NCI-H2029 (cell line): ENCODE measurements around the gene SMCP.

Experiments used
- DNase-seq: peaks from one replicate; lab custom pipeline; 2025; lab: John Stamatoyannopoulos, UW

Gene SMCP, protein sequence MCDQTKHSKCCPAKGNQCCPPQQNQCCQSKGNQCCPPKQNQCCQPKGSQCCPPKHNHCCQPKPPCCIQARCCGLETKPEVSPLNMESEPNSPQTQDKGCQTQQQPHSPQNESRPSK

DNA sequence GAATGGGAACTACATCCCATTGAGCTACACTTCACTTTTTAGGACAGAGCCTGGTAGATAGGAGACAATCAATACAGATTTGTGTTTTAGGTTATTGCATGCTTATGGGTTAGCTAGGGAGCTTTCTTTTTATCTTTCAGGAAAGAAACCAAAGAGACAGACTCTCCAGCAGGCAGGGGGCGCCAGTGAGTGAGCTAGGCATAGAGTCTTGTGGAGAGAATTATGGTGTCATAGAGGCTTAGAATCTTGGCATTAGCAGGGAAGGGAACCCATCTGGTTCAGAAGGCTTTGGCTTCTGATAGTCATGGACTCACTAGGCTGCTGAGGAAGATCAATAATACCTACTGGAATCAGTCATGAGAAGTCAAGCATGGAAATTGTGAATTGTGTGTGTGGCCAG, at the start of gene SMCP:
SMCP (plus strand) TSS at position 281 of the 400 bp plus-strand sequence. CDS start 6,101 bp downstream, outside the sequence.
- no peak for DNase-seq

DNA sequence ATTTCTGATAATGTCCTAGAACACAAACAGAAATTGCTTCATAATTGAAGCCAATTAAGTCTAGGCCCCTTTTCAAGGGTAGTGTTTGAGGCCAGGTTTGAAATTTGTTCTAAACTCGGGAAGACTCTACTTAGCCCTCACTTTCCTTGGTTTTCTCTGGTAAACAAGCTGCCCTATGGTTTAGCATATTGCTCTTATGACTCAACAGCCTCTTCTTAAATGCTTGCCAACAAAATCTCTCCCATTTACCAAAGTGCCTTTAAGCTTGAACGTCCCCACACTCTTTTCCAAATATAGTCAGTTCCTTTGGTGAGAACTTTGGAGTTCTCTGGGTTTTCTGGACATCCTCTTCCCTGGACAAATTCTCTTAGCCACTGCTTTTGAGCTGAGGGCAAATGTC, 41.3 kb upstream of the SMCP start:
- no peak for DNase-seq

DNA sequence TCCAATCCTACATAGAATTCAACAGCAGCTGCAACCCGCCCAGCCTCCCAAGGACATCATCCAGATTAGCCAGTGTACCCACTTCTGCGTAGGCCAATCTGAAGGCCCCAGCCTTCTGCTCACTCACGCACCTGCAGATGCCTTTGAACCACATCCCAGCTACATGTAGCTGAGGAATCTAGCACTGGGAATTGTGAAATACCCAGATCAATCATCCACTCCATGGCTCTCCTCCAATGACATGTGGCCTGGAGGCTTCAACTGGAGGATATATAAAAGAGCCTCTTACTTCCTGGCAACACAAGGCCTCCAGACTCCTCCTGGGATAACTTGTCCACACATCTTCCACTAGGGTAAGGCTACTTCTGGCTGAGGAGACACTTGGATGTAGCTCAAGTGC, 35.6 kb upstream of the SMCP start, which contains the start of gene LCE6A:
LCE6A (plus strand) TSS at position 301 of the 400 bp plus-strand sequence. CDS start 665 bp downstream, outside the sequence.
- no peak for DNase-seq

DNA sequence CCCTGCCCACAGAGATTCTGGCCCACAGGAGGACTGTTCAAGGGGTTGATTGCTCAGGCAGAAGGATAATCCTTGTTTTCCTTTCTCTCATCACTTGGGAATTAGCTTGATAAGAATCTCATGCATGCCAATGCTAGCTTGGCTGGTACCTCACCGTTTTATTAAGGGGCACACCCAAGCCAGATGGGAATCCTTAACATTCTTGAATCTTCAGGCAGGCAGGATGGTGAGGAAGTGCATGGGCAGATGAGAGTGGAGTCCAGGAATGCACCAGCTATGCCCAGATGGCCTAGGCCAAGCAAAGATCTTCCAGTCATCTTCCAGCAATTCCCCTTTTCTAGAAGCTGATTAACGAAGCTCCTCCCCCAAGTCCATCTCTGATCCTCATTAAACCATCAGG, 22.5 kb upstream of the SMCP start:
- DNase-seq = no peak

DNA sequence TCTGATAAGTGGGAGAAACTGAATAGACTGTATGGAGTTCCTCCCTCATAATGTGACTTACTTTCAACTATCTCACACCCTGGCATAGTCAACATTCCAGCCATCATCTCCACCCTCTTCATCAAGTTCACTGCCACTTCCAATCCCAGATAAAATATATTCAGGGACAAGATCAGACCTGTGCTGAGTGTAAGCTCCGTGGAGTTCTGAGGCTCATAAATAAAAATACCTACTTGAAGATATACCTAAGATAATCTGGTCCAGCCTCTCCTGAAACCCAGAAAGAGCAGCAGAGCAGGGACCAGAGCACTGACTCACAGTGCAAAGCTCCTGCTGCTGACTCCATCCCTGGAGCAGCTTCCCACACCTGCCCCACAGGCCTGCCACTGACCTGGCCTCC, 20.1 kb upstream of the SMCP start:
- DNase-seq = no peak

DNA sequence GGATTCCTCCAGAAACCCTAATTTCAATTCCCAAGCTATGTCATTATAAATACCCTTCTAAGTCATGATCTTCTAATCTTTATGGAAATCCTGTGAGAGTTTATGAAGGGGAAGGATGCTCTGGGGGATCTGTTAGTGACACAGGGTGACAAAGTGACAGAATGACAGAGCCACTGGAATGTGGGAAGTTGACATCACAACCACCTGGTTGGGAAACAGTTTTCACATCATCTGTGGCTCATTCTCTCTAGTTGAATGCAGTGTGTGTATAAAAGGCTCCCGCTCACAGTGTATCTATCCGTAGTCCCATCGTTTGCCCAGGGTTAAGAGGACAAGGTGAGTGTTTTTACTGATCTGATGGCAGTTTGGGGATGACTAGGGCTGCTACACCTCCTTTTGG, 18.4 kb upstream of the SMCP start, which contains the start of gene LCE7A:
LCE7A (plus strand) TSS at position 301 of the 400 bp plus-strand sequence. CDS start 702 bp downstream, outside the sequence.
- no peak for DNase-seq

DNA sequence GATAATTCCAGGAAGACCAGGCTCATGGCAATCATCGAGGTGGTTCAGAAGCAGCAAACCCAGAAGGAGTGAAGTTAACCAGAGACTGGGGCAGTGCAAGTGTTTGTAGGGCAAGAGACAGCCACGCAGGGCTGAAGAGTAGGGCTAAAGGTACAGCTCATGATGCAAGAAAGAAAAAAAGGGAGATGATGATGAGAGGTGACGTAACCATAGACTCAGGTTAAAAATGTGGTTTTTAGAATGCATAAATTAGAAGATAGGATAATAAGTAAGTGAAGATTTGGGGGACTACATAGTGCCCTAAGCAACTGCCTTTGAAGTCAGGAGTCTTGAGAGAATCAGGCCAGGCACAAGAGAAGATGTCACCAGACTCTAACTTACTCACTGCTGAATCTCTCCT, 18.0 kb upstream of the SMCP start:
- DNase-seq = no peak

DNA sequence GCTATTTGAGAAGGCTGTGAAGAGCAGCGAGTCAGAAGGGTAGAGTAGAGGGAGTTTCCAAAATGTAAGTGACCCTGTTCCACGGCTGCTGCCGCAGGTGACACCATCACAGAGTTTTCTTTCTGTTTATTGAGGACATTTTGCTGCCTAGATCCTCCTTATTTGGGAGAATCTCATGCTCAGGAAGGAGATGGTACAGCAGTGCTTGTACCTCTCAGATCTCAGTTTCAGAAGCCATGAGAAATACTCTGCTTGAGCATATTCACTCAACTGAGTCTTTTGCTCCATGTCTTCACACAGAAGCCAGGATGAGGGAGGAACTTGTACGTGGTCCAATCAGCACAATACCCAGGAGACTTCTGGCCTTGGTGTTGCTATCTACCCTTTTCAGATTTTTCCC, 16.7 kb upstream of the SMCP start:
- no peak for DNase-seq

DNA sequence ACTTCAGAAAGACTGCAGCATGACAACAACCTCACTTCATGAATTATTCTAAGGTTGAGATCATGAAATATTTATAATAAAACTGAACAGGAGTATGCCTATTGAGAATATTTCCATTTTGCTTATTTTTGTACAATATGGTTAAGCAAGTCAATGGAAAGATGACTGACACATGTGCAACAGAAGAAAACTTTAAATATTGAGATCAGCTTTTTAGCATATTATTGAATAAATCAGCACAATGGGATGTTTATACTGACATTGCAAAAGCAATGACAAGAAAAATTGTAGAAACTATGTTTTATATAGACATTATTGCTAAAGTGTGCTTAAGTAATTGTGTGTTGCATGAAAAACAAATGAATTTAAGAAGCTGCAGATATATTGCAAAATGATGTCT, 13.7 kb upstream of the SMCP start:
- no peak for DNase-seq

DNA sequence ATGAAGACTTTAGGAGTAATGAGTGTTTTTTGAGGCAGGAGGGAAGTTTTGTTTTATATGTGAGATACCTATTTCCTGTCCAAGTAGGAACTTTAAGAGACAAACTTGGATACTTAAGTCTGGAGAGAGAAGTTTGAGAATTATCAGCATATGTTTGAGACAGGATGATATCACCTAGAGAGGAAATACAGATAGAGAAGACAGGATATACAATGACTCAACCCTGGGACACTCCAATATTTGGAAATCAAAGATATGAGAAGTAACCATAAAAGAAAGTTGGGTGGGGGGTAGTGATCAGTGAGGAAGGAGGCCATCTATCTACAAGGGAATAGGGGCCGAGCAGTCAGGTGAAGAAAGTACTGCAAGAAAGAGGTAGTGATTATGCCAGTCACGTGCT, 11.8 kb upstream of the SMCP start:
- DNase-seq = no peak

DNA sequence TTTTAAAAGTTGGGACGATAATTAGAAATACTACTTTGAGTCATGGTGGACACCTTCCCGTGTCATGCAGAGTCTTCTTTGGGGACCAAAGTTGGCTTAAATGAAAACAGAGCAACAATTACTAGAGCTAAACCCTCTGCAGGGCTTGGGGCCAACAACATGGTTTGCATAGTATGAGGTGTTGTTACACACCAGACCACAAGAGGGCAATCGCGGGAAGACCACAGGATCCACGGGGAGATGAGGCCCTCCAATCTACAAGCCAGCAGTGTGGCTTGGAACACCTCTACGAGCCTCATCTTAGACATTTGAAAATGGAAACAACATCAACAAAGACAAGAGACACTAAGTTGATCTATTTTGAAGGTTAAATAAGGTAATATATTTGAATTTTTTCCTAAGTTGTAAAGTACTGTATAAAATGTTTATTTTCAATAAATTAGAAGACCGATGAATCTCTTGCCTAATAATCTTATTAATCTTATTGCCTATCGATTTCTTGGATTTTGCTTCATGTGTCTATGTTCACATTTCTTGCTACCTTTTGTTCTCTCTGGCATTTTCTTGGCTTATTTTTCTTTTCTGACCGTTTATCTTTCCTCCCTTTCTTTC, 8.2 kb upstream of the SMCP start:
- DNase-seq = peak; percentile 57

DNA sequence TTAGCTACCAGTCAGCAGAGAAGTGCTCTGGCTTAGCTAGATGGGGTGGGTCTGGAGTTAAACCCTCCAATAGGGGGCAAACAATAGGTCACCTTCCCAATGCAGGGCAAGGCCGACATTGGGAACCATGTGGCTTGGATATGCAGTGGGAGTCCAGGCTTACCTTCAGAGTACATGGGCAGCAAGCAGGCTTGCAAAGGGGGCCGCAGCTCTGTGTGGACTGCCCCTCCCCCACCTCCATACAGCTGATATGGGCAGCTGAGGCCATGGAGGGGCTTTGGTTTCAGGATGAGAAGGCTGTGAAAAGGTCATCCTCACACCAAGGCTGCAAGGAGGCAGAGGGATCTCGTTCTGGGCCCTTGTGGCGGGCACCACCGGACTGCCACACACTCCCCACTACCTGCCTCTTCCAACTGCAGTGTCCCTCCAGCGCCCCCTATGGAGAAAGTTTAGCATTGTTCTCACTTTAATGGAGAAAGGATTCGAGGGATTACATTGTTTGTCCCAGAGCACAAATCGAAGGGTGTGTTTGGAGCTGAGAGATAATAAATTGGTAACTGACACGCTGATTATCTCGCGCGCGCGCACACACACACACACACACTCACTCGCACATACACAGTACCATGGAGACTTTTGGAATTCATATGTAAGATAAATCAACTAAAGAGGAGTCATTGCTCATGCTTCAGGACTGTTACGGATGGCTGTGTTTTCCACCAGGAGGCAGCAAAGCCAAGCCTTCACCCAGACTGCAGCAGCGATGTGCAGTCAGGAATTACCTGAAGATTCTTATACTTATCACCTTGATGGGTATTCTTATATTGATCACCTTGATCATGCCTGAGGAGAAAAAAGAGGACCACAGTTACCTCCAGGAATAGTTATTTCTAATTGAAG, 7.0 kb upstream of the SMCP start:
- DNase-seq = no peak

DNA sequence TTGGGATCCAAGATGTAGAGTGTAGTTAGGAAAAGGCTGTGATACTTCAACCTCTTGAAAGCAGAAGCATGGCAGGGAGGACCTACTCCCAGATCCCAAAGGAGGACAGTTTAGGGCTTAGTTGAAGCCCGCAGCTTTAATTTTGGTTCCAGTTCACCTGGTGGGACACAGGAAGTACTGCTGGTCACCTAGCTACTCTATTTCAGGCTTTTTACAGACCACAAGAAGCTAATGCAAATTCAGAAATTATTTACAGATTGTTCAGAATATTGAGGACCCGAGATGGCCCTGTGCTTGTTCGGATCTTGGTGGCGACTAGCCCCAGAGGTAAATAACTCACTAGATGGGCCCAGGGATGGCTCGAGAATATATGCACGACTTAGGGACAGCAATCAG, 6.4 kb upstream of the SMCP start:
- DNase-seq = no peak

DNA sequence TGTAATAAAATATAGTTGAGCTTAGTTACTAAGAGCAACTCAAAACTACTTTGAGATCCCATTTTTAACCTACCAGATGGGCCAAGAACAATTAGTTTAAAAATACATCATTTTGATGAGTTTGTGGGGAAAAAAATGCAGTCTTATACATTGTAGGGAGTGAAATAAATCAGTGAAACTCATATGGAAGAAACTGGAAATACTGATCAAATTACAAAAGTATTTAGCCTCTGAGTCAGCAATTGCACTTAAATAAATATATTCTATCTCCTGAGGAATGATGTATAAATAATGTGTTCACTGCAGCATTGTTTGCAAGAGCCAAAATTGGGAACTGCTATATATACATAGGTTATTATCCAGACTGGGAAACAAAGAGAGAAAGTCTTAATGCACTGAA, 4.6 kb upstream of the SMCP start:
- DNase-seq = no peak

DNA sequence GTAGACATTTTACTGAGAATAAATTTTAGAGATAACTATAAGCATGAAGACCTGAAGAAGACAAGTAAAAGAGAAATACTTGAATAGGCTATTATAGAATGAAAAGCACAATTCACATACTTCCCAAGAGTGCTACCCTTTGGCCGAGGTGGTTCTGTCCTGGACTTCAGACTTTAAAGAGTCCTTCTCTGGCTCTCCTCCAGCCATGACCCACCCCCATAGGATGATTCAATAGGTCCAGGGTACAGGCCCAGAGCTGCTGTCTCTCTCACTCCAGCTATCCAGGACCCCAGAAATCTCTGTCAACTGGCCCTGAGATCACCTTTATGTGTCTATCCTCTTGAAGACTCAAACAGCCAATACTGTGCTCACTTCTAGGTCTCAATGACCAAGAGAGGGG, 1.3 kb upstream of the SMCP start:
- DNase-seq = no peak

DNA sequence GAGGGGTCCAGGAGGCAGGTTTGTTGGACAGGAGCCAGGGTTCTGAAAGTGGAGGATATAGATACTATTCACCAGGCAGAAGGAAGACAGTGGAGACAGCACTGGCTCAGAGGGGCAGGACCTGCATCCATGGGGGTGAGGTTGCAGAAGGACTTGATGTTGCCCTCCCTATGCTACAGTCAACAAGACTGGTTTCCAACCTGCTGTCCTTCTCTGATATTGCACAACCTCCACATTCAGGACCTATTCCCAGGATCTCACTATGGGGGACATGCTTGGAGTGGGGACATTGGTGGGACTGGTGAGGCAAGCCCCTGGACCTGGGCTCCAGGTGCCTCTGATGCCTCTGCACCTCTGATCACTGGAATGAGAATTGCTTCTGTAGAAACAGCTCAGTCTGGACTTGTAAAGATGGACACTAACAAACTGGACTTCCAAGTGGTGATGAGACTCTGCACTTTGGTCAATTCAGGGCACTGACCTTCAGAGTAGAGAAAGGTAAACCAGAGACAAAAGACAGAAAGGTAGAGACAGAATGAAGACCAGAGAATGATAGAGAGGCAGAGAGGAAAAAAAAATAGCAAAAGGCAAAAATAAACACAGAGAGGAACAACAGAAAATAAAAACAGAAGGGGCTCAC, 1.6 kb downstream of the SMCP start:
- DNase-seq = no peak

DNA sequence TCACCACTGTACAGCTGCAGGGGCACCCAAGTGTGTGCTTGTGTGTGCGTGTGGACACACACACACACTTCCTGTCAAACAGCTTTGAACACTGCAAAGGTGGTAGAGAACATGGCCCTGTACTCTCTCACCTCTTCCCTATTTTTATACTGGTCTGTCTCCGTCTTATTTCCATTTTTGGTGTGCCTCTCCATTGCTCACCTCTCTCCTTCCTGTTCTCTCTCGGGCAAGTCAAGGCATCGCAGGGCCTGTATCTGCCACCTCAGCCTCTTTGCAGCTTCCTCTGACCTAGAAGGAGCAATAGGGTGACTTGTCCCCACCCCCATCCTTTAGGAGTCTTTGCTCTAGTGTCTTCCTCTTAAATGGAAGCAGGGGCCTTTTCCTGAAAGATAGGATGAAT, 2.2 kb downstream of the SMCP start:
- no peak for DNase-seq

DNA sequence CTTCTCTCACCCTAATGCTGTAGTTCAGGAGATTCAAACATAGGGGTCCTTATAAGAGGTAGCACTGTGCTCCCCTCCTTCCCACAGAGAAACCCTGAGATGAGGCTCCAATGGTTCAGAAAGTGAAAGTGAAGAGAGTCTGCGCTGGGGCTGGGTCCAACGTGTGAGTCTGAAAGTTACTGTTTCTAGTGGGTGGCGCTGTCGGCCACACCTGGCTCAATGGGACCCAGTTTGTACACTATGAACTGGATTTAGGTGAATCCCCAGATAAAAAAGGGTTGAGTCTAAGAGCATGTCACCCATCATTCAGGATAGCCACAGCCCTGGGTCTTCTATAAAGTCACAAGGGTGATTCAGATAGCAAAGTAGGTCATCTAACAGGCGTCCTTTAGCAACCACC, 2.8 kb downstream of the SMCP start:
- no peak for DNase-seq

DNA sequence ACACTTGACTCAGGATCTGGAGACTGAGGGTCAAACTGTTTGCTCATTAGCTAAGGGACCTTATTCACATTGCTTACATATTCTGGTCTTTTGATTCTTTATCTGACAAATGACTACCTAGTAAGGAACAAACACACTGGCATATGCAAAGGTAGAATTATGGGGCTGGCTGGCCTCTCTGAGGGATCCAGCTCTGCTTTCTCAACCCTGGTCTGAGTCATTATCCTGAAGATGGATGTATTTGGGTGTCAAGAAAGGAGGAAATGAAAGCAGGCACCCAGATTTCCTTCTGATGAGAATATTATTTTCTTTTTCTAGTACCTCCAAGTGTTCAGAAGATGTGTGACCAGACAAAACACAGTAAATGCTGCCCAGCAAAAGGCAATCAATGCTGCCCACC, 6.0 kb downstream of the SMCP start:
- DNase-seq = no peak

DNA sequence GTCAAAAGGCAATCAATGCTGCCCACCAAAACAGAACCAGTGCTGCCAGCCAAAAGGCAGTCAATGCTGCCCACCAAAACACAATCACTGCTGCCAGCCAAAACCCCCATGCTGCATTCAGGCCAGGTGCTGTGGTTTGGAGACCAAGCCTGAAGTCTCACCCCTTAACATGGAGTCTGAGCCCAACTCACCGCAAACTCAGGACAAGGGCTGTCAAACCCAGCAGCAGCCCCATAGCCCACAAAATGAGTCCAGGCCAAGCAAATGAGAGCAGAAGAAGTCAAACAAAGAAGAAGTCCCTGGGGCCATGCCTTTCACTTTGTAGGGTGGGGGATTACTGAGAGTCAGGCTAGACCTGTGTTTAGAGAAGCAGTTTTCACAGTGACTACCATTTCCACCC, 6.4 kb downstream of the SMCP start:
- DNase-seq = no peak

DNA sequence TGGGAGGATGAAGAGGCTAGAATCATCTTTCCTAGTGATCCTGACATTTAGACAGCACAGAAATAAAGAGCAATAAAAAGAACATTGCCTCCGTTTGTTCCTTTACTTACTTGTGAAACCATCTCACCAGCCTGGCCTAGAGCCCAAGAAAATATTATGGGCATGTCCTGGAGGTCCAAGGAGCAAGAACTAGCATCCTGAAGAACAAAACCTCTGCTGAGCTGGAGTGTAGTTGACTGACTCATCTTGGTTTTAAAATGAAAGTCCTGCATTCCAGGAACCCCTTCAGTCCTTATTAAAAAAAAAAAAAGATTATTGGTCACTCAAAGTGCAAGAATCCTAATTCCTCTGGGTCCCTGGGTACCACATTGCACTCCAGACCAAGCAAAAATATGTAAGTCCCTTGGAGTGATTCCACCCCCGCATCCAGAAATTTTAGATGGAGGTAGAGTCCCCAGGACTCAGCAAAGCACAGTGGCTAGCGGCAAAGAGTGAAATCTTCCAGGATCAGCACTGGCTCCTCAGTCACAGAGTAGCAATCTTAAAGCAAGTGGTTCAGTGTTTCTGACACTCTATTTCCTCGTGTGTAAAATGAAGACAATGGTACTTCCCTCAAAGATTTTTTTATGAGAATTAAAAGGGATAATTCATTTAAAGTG, 7.0 kb downstream of the SMCP start:
- DNase-seq = no peak

DNA sequence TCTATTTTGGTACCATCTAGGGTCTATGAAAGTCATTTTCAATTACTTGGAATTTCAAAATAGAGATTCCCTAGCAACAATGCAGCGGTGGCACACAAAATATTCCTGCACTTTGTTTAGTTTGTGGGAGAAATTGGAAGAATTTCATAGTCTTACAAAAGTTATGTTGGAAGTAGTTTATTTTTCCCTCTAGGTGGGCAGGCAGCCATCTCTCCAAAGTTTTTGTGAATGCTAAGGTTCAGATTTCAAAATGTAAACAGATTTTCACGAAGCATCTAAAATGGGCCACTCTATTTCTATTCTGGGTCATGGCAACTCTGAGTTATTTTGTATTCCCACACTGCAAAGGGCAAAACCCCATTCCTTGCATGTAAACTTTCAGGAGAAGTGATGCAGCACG, 8.0 kb downstream of the SMCP start:
- DNase-seq = no peak
